Endometrium (tissue), 2 donors: ENCODE data around the gene TMEM114.

Experiments used
- FAIRE-seq: peaks from 2 replicates; lab custom pipeline; 2012; peaks lifted over from hg19 to GRCh38; lab: Jason Lieb, UNC
- donor health status: control.
- donor health status: control.

TMEM114 gene

GRCh38 chr16:8589900-8590688, at the start of gene TMEM114:
TSS of gene TMEM114 (minus strand) at chr16:8590511. CDS start at chr16:8589838, 673 bp downstream.
- no peak for FAIRE-seq

GRCh38 chr16:8639694-8640093, 49.4 kb upstream of the TMEM114 start:
- no peak for FAIRE-seq

DNA sequence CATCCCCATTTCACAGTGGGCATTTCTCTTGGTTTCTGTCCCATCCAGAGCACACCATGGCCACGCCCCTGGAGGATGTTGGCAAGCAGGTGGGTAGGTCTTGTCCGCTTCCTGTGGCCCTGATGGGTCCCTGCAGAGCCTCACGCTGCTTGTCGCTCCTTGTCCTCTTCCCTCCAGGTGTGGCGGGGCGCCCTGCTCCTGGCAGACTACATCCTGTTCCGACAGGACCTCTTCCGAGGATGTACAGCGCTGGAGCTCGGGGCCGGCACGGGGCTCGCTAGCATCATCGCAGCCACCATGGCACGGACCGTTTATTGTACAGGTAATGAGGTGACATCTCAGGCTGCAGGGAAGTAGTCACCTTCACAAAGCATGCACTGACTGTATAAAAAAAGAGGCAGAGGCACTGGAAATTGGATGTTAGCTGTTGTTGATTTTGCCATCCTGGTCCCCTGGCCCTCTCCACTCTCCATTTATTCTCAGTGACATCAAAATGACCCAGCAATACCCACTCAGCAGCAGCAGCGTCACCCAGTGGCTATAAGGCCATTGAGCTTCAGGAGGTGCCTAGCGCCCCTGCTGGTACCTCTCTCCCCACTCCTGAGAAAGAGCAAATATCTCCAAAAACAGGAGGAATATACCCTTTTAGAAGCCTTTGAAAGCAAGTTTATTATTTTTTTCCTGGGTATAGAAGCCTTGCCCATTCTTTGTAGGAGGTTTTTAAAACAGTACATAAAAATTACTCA, 44.9 kb upstream of the TMEM114 start:
- FAIRE-seq = no peak

DNA sequence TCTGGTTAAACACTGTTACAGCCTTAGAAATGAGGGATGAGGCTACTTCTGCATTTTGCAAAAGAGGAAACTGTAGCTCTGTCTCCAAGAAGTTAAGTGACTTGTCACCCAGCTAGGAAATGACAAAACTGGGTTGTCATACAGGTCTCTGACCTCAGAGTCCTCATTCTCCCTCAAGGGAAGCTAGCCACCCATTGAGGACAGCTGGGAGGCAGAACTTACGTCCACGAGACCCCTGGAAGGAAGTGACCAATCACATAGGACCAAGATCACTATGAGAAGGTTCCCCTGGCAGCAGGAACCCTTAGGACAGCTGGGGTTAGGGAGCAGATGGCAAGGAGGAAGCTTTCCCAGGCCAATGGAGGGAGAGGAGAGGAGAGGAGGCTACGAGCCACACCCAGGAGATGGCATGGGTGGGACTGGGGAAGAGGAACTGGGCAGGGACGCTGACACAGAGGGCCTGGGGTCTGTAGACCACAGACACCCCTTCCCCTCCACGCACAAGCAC, 42.4 kb upstream of the TMEM114 start:
- no peak for FAIRE-seq

GRCh38 chr16:8631818-8632465, 41.6 kb upstream of the TMEM114 start:
- no peak for FAIRE-seq

DNA sequence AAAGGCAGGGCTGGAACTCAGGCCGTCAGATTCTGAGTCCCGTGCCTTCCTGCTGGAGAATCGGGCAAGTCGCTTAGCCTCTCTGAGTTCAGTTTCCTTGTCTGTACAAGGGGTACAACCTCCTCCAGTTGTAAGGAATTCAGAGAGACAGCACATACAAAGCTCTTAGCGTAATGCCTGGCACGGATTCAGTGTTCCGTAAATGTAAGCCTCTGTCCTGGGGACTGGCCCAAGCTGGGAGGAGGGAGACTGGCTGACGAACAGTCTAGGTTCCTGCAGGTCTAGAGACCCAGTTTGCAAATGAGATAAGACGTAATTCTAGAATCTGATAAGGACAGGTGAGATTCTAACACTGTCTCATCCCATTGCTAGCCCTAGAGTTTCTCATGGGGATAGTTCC, 41.1 kb upstream of the TMEM114 start:
- no peak for FAIRE-seq

GRCh38 chr16:8630255-8630953, 40.1 kb upstream of the TMEM114 start:
- no peak for FAIRE-seq

- FAIRE-seq = no peak
These were observed 38.8 kb upstream of the TMEM114 start for GRCh38 chr16:8628981-8629725.

DNA sequence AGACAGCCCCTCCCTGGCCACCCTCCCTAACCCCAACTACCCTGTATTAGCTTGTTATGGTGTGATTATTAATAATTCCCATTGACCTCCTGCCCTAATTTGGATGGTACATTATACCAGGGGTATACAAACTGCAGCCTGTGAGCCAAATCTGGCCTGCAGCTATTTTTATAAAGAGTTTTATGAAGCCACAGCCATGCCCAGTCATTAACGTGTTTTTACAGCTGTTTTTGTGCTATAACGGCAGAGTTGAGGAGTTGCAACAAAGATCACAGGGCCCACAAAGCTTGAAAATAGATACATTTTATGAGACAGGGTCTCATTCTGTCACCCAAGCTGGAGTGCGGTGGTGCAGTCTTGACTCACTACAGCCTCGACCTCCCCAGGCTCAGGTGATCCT, 37.1 kb upstream of the TMEM114 start:
- no peak for FAIRE-seq

DNA sequence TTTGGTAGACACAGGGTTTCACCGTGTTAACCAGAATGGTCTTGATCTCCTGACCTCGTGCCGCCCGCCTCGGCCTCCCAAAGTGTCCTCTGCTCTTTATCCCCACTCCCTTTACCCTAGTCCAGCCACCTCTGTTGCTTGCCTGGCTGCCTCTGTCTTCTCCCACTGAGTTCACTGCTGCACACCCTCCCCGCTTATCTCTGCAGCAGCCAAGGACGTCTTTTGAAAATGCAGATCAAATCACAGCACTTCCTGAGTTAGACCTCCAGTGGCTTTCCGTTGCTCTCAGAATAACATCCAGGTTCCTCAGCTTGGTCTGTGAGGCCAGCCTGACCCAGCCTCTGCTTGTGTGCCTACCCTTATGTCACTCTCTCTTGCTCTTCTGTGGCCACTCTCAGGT, 36.6 kb upstream of the TMEM114 start:
- no peak for FAIRE-seq

DNA sequence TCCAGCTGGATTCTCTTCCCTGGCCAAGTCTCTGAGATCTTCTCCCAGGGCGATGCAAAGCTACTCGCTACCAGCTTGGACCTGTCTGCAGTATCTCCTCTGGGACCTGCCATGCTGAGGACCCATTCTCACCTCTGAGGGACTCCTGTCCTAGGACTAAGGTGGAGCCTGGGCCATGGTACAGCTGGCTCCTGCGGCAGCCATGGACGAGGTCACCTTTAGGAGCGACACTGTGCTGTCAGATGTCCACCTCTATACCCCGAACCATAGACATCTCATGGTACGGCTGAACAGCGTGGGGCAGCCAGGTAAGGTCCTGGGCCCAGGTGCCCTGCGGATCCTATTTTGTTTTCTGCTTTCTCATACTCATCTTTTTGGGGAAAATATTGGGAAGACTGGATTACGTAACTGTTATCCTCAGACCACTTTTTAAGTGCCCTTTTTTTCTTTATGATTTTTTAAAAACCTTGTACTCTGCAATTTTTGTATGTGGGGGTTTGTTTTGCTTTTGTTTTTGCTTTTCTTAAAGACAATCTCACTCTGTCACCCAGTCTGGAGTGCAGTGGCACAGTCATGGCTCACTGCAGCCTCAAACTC, 35.3 kb upstream of the TMEM114 start:
- FAIRE-seq = no peak

GRCh38 chr16:8623634-8624033, 33.3 kb upstream of the TMEM114 start:
- FAIRE-seq = no peak

DNA sequence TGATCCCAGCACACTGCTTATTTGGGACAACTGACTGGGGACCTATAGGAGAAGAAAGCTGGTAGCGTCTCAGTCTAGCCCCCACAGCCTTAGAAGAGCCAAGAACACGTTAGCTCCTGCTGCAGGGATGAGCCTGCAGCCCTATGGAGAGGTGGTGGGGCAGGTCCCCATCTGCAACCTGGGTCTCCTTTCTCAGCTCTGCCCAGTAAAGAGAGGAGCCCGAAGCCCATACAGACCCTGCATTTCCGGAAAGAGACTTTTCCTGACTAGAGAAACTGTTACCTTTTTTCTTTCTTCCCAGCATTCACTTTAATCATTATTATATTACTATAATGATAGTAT, 32.0 kb upstream of the TMEM114 start:
- no peak for FAIRE-seq

DNA sequence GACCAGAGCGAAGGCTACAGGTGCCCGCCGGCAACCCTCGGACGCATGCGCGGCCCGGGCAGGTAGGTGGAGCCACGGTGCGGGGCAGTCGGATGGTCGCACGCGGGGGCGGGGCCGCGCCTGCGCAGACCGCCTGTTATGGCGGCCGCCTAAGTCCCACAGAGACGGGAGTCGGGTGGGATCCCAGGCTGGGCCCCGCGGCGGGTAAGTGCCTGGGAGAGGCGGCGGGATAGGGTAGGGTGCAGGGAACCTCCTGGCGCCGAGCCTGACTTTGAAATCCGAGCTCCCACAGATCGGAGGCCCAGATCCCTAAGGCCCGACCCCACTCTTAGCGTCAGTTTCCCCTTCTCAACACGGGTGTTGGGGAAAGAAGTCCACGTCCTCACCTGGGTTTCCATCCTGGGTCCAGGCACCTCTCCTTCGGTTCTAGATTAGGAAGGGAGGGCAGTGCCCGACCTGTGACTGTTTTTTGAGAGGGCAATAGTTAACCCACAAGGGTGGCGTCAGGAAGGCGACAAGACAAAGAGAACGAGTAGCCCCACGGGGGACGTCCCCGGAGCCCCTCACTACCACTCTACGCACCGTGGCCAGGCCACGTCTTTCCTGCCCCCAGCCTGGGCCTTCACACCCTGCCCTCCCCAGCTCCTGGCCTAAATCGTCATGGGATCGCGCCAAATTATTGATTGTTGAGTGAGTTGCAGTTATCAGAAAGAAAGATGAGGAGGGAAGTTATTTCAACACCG, 31.4 kb upstream of the TMEM114 start, which contains the start of gene METTL22:
Gene METTL22, plus strand, starts transcription at position 127 of the 743 bp plus-strand sequence. CDS start 3,968 bp downstream, outside the sequence.
- no peak for FAIRE-seq

- no peak for FAIRE-seq
These were observed 30.9 kb upstream of the TMEM114 start for GRCh38 chr16:8621222-8621571.

DNA sequence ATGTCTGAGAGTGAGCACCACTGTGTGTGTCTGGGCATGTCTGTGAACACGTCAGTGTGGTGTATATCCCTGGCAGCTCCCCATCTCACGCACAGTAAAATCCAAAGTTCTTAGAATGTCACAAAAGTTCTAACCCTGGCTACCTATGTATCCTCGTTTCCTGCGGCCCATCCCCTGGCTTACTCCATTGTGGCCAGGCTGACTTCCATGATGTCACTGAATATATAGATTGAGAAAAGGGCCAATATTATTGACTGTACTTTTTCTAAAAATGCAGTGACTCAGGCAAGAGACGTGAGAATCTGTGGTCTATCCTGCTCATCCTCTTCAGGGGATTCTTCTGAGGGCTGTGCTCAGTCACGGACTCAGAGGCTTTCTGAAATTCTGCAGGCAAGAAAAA, 30.2 kb upstream of the TMEM114 start:
- FAIRE-seq = no peak

DNA sequence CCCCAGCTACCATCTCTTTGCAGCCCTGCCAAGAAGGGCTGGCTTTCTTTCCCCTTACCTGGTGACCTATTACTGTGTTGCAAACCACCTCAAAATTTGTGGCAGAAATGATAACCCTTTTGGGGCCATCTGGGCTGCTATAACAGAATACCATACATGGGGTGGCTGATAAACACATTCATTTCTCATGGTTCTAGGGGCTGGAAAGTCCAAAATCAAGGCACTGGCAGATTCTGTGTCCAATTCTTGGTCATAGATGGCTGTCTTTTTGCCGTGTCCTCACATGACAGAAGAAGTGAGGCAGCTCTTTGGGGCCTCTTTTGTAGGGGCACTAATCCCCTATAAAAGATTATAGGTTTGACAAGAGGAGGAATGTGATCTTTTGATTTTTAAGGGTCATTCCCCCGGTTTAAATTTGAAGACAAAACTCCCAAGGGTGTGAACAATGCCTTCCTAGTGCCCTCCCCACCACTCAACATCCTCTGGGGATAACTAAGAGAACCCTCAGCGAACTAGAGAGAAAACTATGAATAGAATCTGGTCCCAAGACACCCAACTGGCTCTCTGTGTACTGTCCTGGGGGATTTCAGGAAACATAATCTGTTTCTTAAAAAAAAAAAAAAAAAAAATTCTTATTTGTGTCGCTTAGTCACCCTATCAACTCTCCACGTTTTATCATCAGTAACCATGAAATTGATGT, 29.5 kb upstream of the TMEM114 start:
- no peak for FAIRE-seq

DNA sequence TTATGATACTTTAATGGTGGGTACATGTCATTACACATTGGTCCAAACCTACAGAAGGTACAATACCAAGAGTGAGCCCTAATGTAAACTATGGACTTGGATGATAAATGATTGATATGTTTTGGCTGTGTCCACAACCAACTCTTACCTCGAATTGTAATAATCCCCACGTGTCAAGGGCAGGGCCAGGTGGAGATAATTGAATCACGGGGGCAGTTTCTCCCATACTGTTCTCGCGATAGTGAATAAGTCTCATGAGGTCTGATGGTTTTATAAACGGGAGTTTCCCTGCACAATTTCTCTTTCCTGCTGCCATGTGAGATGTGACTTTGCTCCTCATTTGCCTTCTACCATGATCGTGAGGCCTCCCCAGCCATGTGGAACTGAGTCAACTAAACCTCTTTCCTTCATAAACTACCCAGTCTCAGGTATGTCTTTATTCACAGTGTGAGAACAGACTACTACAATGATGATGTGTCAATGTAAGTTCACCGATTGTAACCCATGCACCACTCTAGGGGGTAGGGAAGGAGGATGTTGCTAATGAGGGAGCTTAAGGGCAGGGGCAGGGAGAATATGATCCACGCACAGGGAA, 24.2 kb upstream of the TMEM114 start:
- no peak for FAIRE-seq

- FAIRE-seq = no peak
These were observed 21.7 kb upstream of the TMEM114 start for GRCh38 chr16:8611886-8612600.
